Kidney tubule cell (primary cell): ENCODE results near the gene LRRC49.

Experiments used
- DNase-seq: peaks from one replicate; pipeline ENCODE4 v3.0.0-alpha.2; 2018; ENCODE audit warnings: low spot score

Gene LRRC49

DNA sequence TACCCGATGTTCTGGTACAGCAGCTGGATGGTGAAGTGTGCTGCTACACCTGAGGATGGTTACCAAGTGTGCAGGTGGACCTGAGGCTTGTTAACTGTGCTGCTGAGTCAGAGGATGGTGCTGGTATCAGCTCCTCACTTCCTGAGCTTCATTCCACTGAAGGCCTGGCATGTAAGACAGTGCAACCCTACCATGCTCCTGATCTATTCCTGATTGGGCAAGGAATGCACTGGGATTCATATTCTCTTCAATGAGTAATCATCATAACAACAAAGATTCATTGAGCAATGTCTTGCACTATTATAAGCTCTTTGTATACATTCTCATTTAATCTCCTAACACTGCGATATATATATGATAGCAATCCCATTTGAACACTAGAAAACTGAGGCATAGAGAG is 159.7 kb downstream of the LRRC49 start:
- peak; percentile 62 for DNase-seq

DNA sequence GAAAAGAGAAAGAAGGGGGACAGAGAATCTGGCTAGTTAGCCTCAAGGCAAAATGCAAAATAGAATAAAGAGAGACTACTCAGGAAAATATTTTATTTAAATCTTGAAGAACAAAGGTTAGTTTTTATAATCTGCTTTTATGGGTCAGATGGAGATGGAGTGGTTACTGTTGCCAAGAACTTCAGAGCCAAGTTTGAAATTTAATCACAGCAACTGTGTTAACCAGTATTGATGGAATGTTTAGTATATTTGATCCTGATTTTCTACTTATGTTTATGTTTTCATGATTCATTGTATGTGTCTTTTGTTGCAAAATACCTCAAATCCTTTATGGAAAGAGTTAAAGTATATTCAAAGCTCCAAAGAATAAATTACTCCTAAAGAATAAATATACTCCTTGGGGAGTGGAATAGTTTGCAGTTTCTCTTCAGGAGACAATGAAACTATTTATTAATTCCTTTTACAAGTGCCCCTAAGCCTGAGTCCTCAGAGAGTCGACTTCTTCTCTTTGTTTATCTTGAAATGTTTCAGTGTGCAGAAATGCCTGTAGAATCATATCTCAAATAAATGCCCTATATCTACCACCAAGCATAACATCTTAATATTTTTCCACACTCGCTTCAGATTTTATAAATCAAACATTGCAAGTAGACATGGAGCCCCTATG is 161.8 kb downstream of the LRRC49 start:
- no peak for DNase-seq

DNA sequence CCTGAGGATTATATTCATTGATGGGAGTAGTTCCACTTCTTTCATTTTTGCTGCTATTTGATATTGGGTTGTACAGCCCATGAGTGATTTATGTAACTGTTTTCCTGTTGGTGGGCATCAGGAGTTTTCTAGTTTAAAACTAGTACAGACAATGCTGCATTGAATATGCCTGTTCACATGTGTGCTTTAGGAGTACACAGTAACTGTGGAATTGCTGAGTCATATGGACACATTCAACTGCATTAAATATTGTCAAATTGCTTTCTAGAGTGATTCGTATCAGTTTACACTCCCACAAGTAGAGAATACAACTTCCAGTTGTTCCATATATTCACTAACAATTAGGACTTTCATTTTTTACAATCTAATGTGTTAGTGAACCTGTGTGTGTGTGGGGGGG is 162.8 kb downstream of the LRRC49 start:
- peak; percentile 16 for DNase-seq

DNA sequence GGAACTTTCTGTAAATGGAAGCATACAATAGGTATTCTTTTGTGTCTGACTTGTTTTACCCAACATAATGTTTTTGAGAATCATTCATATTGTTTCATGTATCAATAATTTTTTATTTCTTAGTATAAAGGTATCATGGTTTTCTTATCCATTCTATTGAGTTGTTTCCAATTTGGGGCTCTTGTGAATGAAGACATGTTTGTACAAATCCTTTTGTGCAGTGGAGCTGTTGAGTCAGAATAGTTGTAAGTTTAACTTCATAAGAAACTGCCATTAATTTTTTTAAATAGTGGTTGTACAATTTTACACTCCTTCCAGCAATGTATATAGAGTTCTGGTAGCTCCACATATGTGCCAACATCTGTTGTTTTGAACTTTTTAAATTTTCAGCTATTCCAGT is 163.5 kb downstream of the LRRC49 start:
- DNase-seq = no peak

DNA sequence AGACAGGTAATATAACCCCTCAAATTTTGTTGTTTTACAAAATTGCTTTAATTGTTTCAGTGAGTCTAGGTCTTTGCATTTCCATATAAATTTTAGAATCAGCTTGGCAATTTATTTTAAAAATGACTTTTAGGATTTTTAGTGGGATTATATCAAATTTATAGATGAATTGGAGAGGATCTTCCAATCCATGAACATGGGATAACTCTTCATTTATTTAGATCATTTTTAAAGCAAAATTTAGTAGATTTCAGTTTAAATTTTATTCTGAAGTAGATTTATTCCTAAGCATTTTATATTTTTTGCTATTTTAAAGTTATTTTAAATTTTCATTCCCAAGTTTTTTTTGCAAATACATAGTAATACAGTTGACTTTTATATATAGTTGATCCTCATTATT is 164.5 kb downstream of the LRRC49 start:
- DNase-seq = no peak

DNA sequence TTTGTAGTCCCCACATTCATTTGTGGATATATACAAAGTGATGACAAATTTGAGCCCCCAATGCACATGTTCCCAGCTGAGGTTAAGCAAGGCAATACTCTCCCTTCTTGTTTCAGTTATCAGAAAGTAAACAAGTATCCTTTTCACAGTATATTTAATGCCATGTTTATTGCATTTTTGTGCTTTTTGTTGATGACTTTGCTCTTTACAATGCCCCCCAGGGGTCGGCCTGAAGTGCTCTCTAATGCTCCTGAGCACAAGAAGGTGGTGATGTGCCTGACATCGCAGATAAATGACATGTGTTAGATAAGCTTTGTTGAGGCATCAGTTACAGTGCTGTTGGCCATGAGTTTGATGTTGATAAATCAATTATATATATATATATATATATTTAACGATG is 165.0 kb downstream of the LRRC49 start:
- DNase-seq = no peak

DNA sequence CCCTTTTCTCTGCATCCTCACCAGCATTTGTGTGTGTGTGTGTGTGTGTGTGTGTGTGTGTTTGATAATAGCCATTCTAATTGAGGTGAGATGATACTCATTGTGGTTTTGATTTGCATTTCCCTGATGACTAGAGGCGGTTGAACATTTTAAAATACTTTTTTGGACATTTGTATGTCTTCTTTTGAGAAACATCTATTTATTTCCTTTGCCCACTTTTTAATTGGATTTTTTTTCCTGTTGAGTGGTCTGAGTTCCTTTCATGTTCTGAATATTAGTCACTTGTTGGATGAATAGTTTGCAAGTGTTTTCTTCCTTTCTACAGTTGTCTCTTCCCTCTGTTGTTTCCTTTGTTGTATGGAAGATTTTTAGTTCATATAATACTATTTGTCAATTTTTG is 168.4 kb downstream of the LRRC49 start:
- peak; percentile 64 for DNase-seq

DNA sequence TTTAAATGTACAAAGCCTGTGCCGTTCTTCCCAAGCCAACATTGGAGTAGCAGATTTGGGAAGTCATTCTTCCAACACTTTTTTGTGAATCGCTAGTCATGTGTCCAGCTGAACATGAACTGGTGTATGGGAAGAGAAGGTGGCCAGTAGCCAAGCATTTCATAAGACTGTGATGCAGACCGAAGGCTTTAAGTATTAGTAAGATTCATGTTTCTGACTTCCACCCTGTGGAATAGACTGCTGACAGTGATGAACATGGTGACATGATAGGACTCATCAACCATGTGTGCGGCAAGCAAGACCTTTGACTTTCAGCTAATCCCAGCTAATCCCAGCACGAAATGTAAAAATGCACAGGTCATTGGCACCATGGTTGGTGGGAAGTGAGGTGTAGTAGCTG is 174.4 kb downstream of the LRRC49 start:
- DNase-seq = no peak

DNA sequence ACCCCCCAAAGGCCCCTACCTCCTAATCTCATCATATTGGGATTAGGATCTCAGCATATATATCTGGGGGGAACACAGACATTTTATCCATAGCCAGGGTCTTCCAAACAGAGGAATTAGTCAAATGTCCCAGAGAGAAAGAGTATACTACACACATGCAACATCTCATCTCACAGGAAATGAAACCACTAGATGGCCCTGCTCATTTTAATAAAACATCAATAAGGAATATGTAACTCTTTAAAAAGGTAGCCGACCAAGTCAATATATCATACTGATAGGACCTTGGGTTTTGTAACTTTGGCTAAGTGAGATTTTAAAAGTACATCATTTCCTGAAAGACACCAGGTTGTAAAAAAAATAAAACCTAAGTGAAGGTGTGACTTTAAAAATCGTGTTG is 177.1 kb downstream of the LRRC49 start:
- DNase-seq = no peak

DNA sequence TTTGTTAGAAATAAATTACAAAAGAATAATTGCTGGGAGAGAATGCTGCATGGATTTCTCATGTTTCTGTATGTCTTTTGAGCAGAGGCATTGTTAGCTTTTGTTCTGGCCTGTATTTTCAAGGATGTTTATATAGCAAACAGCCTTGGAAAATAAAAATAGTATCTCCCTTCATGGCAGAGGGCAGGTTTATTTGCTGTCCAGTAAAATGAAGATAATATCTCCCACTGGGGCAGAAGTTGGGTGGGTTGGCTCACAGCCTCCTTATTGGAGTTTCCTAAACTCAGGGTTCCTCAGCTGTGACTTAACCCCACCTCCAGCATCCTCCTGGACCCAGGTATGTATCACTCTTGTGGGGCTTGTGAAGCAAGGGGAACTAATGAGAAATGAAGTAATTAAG is 178.9 kb downstream of the LRRC49 start:
- DNase-seq = no peak

DNA sequence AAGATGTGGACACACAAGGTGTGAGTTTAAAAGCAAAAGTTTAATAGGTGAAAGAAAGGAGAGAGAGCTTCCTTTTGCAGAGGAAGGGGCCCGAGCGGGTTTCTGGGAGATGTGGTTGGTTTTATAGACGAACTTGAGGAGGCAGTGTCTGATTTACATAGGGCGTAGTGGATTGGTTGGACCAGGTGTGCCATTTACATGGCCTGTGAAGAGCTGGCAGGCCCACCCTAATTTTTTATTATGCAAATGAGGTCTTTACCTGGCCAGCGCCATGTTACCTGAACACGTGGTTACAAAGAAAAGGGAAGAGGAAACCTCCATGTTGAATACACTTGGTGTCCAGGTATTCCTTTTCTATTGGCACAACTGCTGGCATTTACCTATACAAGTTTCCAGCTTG is 179.8 kb downstream of the LRRC49 start:
- no peak for DNase-seq

DNA sequence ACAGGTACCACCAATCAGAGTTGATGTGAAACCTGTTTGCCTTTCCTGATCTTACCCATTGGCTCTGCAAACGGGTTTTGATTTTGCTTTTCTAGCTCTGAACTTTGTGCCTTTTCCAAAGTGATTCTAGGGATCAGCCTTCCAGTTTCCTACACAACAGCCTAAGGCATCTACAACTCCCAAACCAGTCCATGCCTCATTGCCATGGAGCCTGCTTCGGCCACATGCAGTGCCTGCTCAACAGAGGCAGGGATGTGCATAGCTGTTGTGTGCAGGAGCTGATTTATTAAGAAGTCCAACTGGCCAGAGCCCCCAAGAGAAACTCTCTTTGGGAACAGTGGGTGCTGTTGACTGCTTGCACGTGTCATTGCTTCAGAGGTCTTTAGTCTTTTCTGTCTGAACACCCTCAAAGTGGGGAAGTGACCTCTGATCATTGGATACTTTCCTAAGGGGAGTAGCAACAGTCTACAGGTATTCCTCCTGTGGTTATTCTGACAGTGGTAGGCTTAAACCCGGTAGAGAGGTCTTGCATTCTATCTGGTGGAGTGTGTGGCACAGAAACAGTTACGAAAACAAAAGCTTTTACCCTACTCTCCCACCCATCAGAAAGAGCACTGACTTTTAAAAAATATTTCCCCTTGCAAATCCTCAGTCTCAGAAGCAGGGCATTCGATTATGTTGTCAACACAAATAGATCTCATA is 186.0 kb downstream of the LRRC49 start:
- DNase-seq = no peak

DNA sequence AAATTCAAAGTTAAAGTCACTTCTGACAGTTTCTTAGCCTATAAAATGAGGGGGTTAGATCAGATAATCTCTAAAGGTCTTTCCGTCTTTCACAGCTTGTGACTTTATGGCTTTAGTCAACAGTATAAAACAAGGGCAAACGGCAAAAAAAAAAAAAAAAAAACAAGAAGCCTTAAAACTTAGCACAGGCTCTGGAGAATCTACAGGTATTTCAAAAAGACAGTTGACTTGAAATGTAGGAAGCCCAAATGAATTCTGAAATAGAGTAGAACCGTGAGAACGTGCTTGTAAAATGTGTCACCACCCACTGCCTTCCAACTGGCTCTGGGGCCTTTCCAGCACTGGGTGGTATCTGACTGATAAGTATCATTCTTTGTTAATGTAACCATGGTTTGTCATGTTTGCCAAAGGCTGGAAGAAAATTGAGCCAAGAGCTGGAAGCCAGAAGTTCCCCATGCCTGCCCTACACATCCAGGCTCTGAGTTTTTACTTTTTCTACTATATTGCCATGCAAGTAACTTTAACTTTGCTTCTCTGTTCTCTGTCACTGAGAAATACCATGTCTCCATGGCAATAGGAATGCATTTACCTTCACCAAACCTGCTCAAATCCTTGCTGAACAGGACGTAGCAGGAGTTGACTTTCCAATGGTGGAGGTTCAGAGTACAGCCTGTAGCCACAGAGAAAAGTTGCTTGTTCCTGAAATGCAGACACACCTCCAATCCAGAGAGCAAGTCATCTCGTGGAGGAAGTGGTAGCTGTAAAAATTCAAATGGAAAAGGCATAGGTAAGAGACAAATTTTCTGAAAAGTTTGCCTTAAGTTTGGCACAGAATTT is 186.8 kb downstream of the LRRC49 start:
- peak; percentile 80 for DNase-seq

DNA sequence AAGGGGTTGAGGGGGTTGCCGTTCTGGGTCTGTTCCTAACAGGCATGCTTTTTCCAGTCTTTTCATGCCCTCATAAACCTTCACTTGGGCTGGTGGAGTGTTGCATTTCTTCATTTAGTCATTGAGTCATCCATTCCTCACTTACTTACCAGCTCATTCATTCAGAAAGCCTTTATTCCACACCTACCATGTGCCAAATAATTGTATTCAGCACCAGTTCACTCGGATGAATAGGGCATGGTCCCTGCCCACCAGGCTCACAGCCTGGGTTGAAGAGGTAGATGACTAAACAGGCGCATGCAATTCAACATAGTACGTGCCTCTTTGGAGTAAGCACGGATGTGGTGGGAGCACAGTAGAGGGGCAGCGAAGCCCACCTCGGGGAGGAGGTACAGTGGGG is 187.5 kb downstream of the LRRC49 start:
- DNase-seq = peak; percentile 40

DNA sequence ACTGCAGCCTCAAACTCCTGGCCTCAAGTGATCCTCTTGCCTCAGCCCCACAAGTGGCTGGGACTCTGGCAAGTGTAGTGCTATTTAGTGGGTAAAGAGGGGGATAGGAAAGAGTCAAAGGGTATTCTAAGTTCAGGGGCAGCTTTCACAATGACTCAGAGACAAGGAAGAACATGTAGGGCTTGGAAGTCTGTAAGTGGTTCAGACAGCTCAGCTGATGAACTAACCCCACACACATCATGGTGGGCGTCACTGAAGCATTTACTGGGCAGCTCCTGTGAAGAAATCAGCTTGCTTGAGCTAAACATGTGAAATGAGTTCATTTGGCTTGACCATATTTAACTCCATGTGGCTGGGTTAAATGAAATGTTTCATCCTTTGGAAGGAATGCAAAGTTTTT is 188.1 kb downstream of the LRRC49 start:
- DNase-seq = peak; percentile 50

DNA sequence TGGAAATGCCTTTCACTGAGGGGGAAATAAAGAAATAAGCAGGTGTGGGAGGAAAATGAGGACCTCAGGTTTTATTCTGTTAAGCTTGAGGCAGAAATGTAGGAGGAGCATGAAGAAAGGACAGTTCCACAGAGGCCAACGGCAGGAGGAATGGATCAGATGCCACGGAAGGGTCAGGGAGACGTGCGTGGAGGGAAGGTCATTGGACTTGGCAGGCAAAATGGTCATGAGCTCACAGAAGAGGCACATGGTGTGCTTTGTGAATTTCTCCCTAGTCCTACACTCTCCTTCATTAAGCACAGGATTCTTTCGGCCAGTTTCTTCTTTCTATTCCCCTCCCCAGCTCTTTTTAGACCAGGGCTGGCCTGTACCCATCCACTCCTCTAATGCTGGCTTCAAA is 190.2 kb downstream of the LRRC49 start:
- DNase-seq = no peak

DNA sequence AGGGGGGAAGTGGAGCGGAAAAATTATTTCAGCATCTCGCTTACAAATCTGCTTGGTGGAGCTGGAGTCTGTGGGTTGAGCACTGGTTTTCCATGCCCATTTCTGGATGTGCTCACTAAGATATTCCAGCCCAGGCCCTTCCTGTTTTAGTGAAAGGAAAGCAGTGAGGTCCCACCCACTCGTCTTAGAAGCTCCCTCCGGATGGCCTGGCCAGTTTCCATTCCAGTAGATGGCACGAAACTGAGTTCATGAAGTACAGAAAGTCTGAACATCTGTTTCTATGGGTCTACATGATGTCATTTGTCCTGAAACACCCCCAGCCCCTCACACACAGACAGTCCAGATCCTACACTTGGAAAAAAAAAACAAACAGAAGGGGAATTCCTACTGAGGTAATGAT is 190.7 kb downstream of the LRRC49 start:
- no peak for DNase-seq

DNA sequence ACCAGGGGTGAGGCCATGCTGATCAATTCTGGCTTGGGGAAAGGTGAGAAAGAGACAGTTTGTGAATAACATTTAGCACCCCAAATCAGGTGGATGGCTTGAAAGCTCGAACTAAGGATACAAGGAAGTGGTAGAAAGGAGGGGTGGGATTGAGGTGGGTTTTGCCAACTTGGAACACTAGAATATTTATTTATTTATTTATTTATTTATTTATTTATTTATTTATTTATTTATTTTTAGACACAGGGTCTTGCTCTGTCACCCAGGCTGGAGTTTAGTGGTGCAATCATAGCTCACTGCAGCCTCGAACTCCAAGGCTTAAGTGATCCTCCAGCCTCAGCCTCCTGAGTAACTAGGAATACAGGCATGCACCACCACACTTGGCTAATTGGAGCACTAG is 191.6 kb downstream of the LRRC49 start:
- DNase-seq = no peak

DNA sequence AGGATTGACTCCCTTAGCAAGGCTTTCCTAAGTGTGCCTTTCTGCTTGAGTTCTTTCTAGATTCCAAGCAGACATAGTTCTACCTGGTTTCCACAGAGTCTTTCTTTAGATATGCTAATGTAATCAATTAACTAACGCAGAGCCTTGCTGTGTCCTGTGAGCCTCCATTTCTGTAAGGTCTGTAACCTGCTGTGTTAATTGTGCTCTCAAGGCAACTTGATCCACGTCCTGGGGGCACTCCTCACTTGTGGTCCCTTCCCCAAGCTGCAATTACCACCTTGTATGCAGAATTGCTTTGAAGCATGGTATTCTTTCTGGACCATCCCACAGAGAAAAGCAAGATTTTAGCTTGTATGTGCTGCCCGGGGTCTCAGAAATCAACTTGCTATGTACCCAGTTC is 193.2 kb downstream of the LRRC49 start:
- no peak for DNase-seq

DNA sequence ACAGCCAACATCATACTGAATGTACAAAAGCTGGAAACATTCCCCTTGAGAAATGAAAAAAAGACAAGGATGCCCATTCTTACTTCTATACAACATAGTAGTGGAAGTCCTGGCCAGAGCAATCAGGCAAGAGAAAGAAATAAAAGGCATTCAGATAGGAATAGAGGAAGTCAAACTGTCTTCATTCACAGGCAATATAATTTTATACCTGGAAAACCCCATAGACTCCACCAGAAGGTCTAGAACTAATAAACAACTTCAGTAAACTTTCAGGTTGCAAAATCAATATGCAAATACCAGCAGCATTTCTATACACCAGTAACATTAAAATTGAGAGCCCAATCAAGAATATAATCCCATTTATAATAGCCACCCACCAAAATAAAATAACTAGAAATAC is 195.5 kb downstream of the LRRC49 start:
- no peak for DNase-seq

DNA sequence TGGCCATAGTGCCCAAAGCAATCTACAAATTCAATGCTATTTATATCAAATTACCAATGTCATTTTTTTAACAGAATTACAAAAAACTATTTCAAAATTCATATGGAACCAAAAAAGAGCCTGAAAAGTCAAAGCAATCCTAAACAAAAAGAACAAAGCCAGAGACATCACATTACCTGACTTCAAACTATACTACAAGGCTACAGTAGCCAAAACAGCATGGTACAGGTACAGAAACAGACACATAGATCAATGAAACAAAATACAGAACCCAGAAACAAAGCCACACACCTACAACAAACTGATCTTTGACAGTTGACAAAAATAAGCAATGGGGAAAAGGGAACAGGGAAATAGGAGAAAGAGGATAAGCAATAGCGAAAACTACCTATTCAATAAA is 196.1 kb downstream of the LRRC49 start:
- no peak for DNase-seq

DNA sequence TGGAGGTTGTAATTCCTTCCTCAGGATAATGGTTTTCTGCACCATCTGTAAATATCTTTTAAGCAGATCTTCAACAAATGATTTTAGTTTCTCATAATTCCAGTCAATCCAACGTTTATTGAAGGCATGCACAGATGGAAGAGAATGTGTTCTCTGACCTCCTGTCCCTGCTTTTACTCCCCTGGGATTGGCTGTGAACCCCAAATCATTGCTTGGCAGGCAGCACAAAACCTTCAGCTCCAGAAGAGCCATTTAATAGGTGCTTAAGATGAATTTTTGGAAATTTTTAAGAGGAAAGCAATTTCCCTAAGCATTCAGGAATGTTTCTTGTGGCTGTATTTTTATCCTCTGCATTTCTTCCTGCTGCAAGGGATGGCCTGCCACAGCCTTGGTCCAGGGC is 197.2 kb downstream of the LRRC49 start:
- no peak for DNase-seq

DNA sequence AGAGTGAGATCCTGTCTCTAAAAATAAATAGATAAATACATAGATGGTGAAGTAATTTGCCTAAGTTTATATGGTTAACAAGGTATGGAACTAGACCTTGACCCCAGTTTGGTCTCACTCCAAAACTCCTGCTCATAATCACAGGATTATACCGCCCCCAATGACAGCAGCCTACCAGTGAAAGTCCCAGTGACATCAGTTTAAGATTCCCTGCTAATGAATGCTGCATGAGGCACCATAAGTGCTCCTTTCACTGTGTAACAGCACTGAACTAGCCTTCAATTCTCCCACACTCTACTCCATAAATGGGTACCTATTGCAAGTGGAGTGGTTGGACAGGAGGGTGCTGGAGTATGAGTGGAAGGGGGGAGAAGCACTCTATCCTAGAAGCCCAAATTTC is 199.0 kb downstream of the LRRC49 start:
- no peak for DNase-seq
